ENCODE measurements around the gene MT1M.

MT1M gene

DNA sequence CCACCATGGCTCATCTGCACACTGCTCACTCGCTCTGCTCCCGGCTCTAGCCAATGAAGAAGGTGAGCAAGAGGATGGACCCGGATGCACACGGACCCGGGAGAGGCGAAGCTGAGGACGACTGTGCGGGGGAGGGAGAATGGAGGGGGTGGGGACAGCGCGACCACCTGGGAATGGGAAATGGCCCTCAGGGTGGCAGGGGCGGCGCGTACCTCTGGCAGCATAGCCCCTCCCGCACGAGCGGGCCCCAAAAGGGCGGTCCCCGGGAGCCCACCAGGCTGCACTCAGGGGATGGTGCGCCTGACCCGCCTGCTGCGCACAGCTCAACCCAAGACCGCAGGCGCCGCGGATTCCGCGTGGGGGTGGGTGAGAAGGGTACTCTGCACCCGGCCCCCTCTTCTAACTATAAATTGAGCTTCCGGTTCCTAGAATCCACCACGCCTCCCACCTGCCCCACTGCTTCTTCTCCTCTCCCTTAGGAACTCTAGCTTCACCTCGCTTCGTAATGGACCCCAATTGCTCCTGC, 43.3 kb downstream of the MT1M start:
- Histone ChIP-seq H2BK5ac (ENCODE audit: low read depth, low read length, poor library complexity) (no peak overlapping the region), H3K4me3 (ENCODE audit: low read depth, low read length) (no peak overlapping the region), H4K8ac (ENCODE audit: low read depth, low read length) (no peak overlapping the region), H3K4me1 (ENCODE audit: control insufficient read depth in 1 of 2, insufficient read depth in 2 of 2, low read length in 2 of 2) (no peaks in the 10 kb centered on the region), H3K23ac (ENCODE audit: low read length) (no peak overlapping the region), H3K9me3 (ENCODE audit: insufficient read depth, low read depth, low read length) (no peaks in the 10 kb centered on the region), H3K4ac (ENCODE audit: low read depth, low read length) (no peak overlapping the region), H3K36me3 (ENCODE audit: control insufficient read depth in 1 of 2, insufficient read depth in 2 of 2, low read length in 2 of 2) (peaks cover 0 to 2% of the 10 kb centered on the region in 2 experiments), H3K9ac (ENCODE audit: low read length) (no peak overlapping the region), H4K91ac (ENCODE audit: low read depth, low read length) (no peak overlapping the region), H3K27ac (ENCODE audit: low read depth, low read length) (no peak overlapping the region), H2BK12ac (ENCODE audit: low read length) (no peak overlapping the region), H3K27me3 (ENCODE audit: insufficient read depth, low read length) (peaks cover 27% of the 10 kb centered on the region), H3K79me2 (ENCODE audit: control insufficient read depth, insufficient read depth, low read length, poor library complexity) (no peaks in the 10 kb centered on the region), H3K18ac (ENCODE audit: low read length) (no peak overlapping the region), H2AFZ (ENCODE audit: insufficient read depth, low read length, poor library complexity) (no peak overlapping the region), H4K12ac (ENCODE audit: low read depth, low read length) (no peak overlapping the region), H3K4me2 (ENCODE audit: low read length) (peak overlapping the region; percentile 46), H2BK120ac (ENCODE audit: insufficient read depth, low read length, poor library complexity) (no peak overlapping the region), H3K79me1 (ENCODE audit: low read length) (no peaks in the 10 kb centered on the region), H3K14ac (ENCODE audit: low read length) (no peak overlapping the region), H2AK5ac (ENCODE audit: low read length) (no peak overlapping the region)
- no CpG with 5 or more reads among the region's 32 CpGs for WGBS (ENCODE audit: extremely low coverage, insufficient coverage, insufficient read length)
- DNase-seq: peak in 1 of 2 donors; percentile 29

DNA sequence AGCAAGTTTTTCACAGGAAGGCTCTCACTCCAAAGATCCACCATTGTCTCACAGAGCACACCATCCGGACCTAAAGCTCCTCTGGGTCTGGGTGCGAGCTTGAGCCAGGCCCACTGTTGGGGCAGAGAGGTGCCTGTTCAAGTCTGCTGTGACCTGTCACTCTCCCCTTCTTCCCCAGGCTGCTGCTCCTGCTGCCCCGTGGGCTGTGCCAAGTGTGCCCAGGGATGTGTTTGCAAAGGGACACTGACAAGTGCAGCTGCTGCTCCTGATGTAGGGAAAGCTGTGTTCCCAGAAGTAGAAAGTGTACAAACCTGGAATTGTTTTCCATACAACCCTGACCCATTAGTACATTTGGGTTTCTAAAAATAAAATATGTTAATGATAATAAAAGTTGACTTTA, 45.0 kb downstream of the MT1M start:
- H3K14ac ChIP-seq (ENCODE audit: low read length): no peak overlapping the region
- H3K9ac ChIP-seq (ENCODE audit: low read length): no peak overlapping the region
- peaks cover 22% of the 10 kb centered on the region for H3K27me3 ChIP-seq (ENCODE audit: insufficient read depth, low read length)
- no peak overlapping the region for H3K27ac ChIP-seq (ENCODE audit: low read depth, low read length)
- no CpG with 5 or more reads among the region's 3 CpGs for WGBS (ENCODE audit: extremely low coverage, insufficient coverage, insufficient read length)
- H3K23ac ChIP-seq (ENCODE audit: low read length): no peak overlapping the region
- H3K4me2 ChIP-seq (ENCODE audit: low read length): no peak overlapping the region
- H3K4me1 ChIP-seq (ENCODE audit: control insufficient read depth in 1 of 2, insufficient read depth in 2 of 2, low read length in 2 of 2): peaks cover 1 to 6% of the 10 kb centered on the region in 2 experiments
- H2BK120ac ChIP-seq (ENCODE audit: insufficient read depth, low read length, poor library complexity): no peak overlapping the region
- H3K79me2 ChIP-seq (ENCODE audit: control insufficient read depth, insufficient read depth, low read length, poor library complexity): peaks cover 1% of the 10 kb centered on the region
- H2AK5ac ChIP-seq (ENCODE audit: low read length): no peak overlapping the region
- peaks cover 6% of the 10 kb centered on the region for H3K79me1 ChIP-seq (ENCODE audit: low read length)
- H3K9me3 ChIP-seq (ENCODE audit: insufficient read depth, low read depth, low read length): no peaks in the 10 kb centered on the region
- no peak for DNase-seq
- H2AFZ ChIP-seq (ENCODE audit: insufficient read depth, low read length, poor library complexity): no peak overlapping the region
- H3K4ac ChIP-seq (ENCODE audit: low read depth, low read length): no peak overlapping the region
- no peak overlapping the region for H4K91ac ChIP-seq (ENCODE audit: low read depth, low read length)
- no peak overlapping the region for H3K18ac ChIP-seq (ENCODE audit: low read length)
- no peak overlapping the region for H2BK5ac ChIP-seq (ENCODE audit: low read depth, low read length, poor library complexity)
- peaks cover 0 to 2% of the 10 kb centered on the region in 2 experiments for H3K36me3 ChIP-seq (ENCODE audit: control insufficient read depth in 1 of 2, insufficient read depth in 2 of 2, low read length in 2 of 2)
- no peak overlapping the region for H4K12ac ChIP-seq (ENCODE audit: low read depth, low read length)
- H4K8ac ChIP-seq (ENCODE audit: low read depth, low read length): no peak overlapping the region
- H2BK12ac ChIP-seq (ENCODE audit: low read length): no peak overlapping the region
- H3K4me3 ChIP-seq (ENCODE audit: low read depth, low read length): no peak overlapping the region

GRCh38 chr16:56679078-56679730, 46.7 kb downstream of the MT1M start:
- H3K4me3 ChIP-seq (ENCODE audit: low read depth, low read length): no peak overlapping the region
- no peak overlapping the region for H3K27ac ChIP-seq (ENCODE audit: low read depth, low read length)
- no peak overlapping the region for H3K18ac ChIP-seq (ENCODE audit: low read length)
- peaks cover 1% of the 10 kb centered on the region for H3K9me3 ChIP-seq (ENCODE audit: insufficient read depth, low read depth, low read length)
- no peak overlapping the region for H2BK120ac ChIP-seq (ENCODE audit: insufficient read depth, low read length, poor library complexity)
- WGBS (ENCODE audit: extremely low coverage, insufficient coverage, insufficient read length): no CpG with 5 or more reads among the region's 3 CpGs
- H3K27me3 ChIP-seq (ENCODE audit: insufficient read depth, low read length): peaks cover 18% of the 10 kb centered on the region
- no peak overlapping the region for H3K9ac ChIP-seq (ENCODE audit: low read length)
- H4K91ac ChIP-seq (ENCODE audit: low read depth, low read length): no peak overlapping the region
- no peaks in the 10 kb centered on the region for H3K36me3 ChIP-seq (ENCODE audit: control insufficient read depth in 1 of 2, insufficient read depth in 2 of 2, low read length in 2 of 2)
- H2BK12ac ChIP-seq (ENCODE audit: low read length): no peak overlapping the region
- H3K23ac ChIP-seq (ENCODE audit: low read length): no peak overlapping the region
- H2BK5ac ChIP-seq (ENCODE audit: low read depth, low read length, poor library complexity): no peak overlapping the region
- H4K12ac ChIP-seq (ENCODE audit: low read depth, low read length): no peak overlapping the region
- H3K79me1 ChIP-seq (ENCODE audit: low read length): peaks cover 8% of the 10 kb centered on the region
- no peak overlapping the region for H4K8ac ChIP-seq (ENCODE audit: low read depth, low read length)
- peaks cover 1% of the 10 kb centered on the region for H3K79me2 ChIP-seq (ENCODE audit: control insufficient read depth, insufficient read depth, low read length, poor library complexity)
- H2AK5ac ChIP-seq (ENCODE audit: low read length): no peak overlapping the region
- H3K4me2 ChIP-seq (ENCODE audit: low read length): no peak overlapping the region
- H3K14ac ChIP-seq (ENCODE audit: low read length): no peak overlapping the region
- peaks cover 4 to 10% of the 10 kb centered on the region in 2 experiments for H3K4me1 ChIP-seq (ENCODE audit: control insufficient read depth in 1 of 2, insufficient read depth in 2 of 2, low read length in 2 of 2)
- H3K4ac ChIP-seq (ENCODE audit: low read depth, low read length): no peak overlapping the region
- no peak overlapping the region for H2AFZ ChIP-seq (ENCODE audit: insufficient read depth, low read length, poor library complexity)
- no peak for DNase-seq

DNA sequence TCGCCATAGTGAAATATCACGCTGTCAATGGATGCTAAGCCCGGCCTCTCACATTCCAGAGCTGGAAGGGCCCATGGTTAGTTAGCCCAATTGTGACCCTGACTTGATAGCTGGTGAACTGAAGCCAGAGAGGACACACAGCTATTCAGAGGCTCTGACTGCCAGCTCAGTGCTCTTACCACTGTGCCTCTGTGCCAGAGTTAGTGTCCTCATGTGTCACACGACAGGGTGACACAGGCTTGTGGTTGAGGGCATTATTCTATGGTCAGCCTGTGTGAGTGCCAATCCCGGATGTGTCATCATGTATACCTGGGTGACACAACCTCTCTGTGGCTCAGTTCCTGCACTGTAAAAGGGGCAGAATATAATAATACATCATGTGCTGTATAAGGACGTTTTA, 47.4 kb downstream of the MT1M start:
- no CpG with 5 or more reads among the region's 6 CpGs for WGBS (ENCODE audit: extremely low coverage, insufficient coverage, insufficient read length)
- peaks cover 8% of the 10 kb centered on the region for H3K79me1 ChIP-seq (ENCODE audit: low read length)
- no peaks in the 10 kb centered on the region for H3K36me3 ChIP-seq (ENCODE audit: control insufficient read depth in 1 of 2, insufficient read depth in 2 of 2, low read length in 2 of 2)
- no peak overlapping the region for H4K12ac ChIP-seq (ENCODE audit: low read depth, low read length)
- H3K14ac ChIP-seq (ENCODE audit: low read length): no peak overlapping the region
- peaks cover 1% of the 10 kb centered on the region for H3K9me3 ChIP-seq (ENCODE audit: insufficient read depth, low read depth, low read length)
- no peak overlapping the region for H3K9ac ChIP-seq (ENCODE audit: low read length)
- peaks cover 4 to 10% of the 10 kb centered on the region in 2 experiments for H3K4me1 ChIP-seq (ENCODE audit: control insufficient read depth in 1 of 2, insufficient read depth in 2 of 2, low read length in 2 of 2)
- no peak overlapping the region for H2BK120ac ChIP-seq (ENCODE audit: insufficient read depth, low read length, poor library complexity)
- H3K4me3 ChIP-seq (ENCODE audit: low read depth, low read length): no peak overlapping the region
- no peak overlapping the region for H3K18ac ChIP-seq (ENCODE audit: low read length)
- H3K4me2 ChIP-seq (ENCODE audit: low read length): no peak overlapping the region
- no peak overlapping the region for H3K4ac ChIP-seq (ENCODE audit: low read depth, low read length)
- no peak overlapping the region for H2BK12ac ChIP-seq (ENCODE audit: low read length)
- H2AK5ac ChIP-seq (ENCODE audit: low read length): no peak overlapping the region
- H3K79me2 ChIP-seq (ENCODE audit: control insufficient read depth, insufficient read depth, low read length, poor library complexity): peaks cover 1% of the 10 kb centered on the region
- no peak overlapping the region for H2BK5ac ChIP-seq (ENCODE audit: low read depth, low read length, poor library complexity)
- no peak overlapping the region for H2AFZ ChIP-seq (ENCODE audit: insufficient read depth, low read length, poor library complexity)
- H3K27ac ChIP-seq (ENCODE audit: low read depth, low read length): no peak overlapping the region
- H4K8ac ChIP-seq (ENCODE audit: low read depth, low read length): no peak overlapping the region
- peaks cover 18% of the 10 kb centered on the region for H3K27me3 ChIP-seq (ENCODE audit: insufficient read depth, low read length)
- no peak overlapping the region for H4K91ac ChIP-seq (ENCODE audit: low read depth, low read length)
- no peak overlapping the region for H3K23ac ChIP-seq (ENCODE audit: low read length)
- DNase-seq: no peak

Measured in trophoblast cell (in vitro differentiated cells and primary cell).